HCT116 (cell line): ENCODE measurements around the gene DOHH. TPM values are rescaled to one million over a fixed set of nuclear protein-coding genes. Genes with fewer than 3 reads are reported as not detected.

Experiments used
- ATAC-seq: fragments of 200-7000 bp; cut with Tn5 transposase; 2 replicates; pipeline ENCODE4 v1.9.1; 2020; ENCODE audit warnings: mild to moderate bottlenecking, moderate library complexity
- BruUV-seq: library from RNA; stranded (reverse); fragments of 400-500 nt; replicated peaks from 2 replicates; lab custom pipeline; 2021; lab: Mats Ljungman, UMichigan
- CTCF ChIA-PET: fragments of 300-600 bp; sonication (Branson Sonifier 250); formaldehyde crosslinking; loops from one replicate; lab custom pipeline; 2021; ENCODE audit warnings: antibody characterized with exemption; lab: Charles Lee
- POLR2A ChIA-PET: fragments of 300-600, 350-600 bp; sonication (Branson Sonifier 250); formaldehyde crosslinking; loops from one replicate; lab custom pipeline; 2021; ENCODE audit warnings: antibody characterized with exemption; lab: Charles Lee
- RAD21 ChIA-PET, 2 experiments: fragments of 300-600 bp; sonication (Branson Sonifier 250); formaldehyde crosslinking; loops; one replicate each; lab custom pipeline; 2023; ENCODE audit warnings: low total read pairs in 2 of 2; ENCODE audit not compliant: uncharacterized antibody in 2 of 2, unreplicated experiment in 2 of 2, low non-redundant PET in 1 of 2; lab: Charles Lee
- DNase-seq: peaks from one replicate; pipeline ENCODE4 v3.0.0-alpha.2; 2010; ENCODE audit warnings: low read depth, low spot score
- H2AFZ ChIP-seq: fragments of 200-600 bp; shearing (Covaris generic), sonication (generic); 2 replicates; pipeline ENCODE4 v1.6.1; 2017; ENCODE audit warnings: low read depth, mixed run types, mixed read lengths, antibody characterized with exemption, low read length; ENCODE audit not compliant: poor library complexity, severe bottlenecking
- H3K27ac ChIP-seq: 2 replicates; pipeline ENCODE4 v1.5.1; 2012; ENCODE audit warnings: low read depth, low read length
- H3K27me3 ChIP-seq: fragments of 200-600 bp; sonication (generic); 2 replicates; pipeline ENCODE4 v1.6.1; 2016; ENCODE audit warnings: mixed run types, low read length, mixed read lengths; ENCODE audit not compliant: insufficient read depth
- H3K36me3 ChIP-seq, 2 experiments: fragments of 200-500 bp in 1 of 2; fragments of 200-600 bp in 1 of 2; sonication (Bioruptor generic) in 1 of 2; sonication (generic) in 1 of 2; 2 replicates each; pipeline versions ENCODE4 v1.5.1 to v1.6.1; 2014 to 2016; ENCODE audit warnings: low read length in 2 of 2, inconsistent platforms in 1 of 2, mixed read lengths in 1 of 2, mixed run types in 1 of 2; ENCODE audit not compliant: insufficient read depth in 2 of 2, control insufficient read depth in 1 of 2
- H3K4me1 ChIP-seq, 2 experiments: fragments of 200-600 bp in 1 of 2; sonication (generic) in 1 of 2; 2 replicates each; pipeline versions ENCODE4 v1.5.1 to v1.6.1; 2012 to 2017; ENCODE audit warnings: low read length in 2 of 2, inconsistent platforms in 1 of 2, mild to moderate bottlenecking in 1 of 2, mixed read lengths in 1 of 2, mixed run types in 1 of 2, moderate library complexity in 1 of 2; ENCODE audit not compliant: insufficient read depth in 2 of 2, control insufficient read depth in 1 of 2
- H3K4me2 ChIP-seq: fragments of 200-600 bp; sonication (generic); 2 replicates; pipeline ENCODE4 v1.6.1; 2017; ENCODE audit warnings: mixed run types, low read length, mixed read lengths
- H3K4me3 ChIP-seq, 2 experiments: fragments of 200-600 bp in 1 of 2; sonication (generic) in 1 of 2; replicated peaks in 1 of 2; 2 replicates each; pipeline ENCODE4 v1.5.1; 2011 to 2016; ENCODE audit warnings: low read length in 2 of 2, control low read depth in 1 of 2, low read depth in 1 of 2, mild to moderate bottlenecking in 1 of 2, mixed read lengths in 1 of 2, mixed run types in 1 of 2
- H3K79me2 ChIP-seq: fragments of 200-600 bp; sonication (generic); 2 replicates; pipeline ENCODE4 v1.6.1; 2017; ENCODE audit warnings: mild to moderate bottlenecking, mixed run types, low read length, moderate library complexity, mixed read lengths; ENCODE audit not compliant: insufficient read depth
- H3K9ac ChIP-seq: fragments of 200-600 bp; sonication (generic); 2 replicates; pipeline ENCODE4 v1.6.1; 2016; ENCODE audit warnings: low read length, mixed read lengths
- H3K9me2 ChIP-seq: fragments of 200-600 bp; sonication (generic), shearing (Covaris generic); 2 replicates; pipeline ENCODE4 v1.6.1; 2017; ENCODE audit warnings: mixed run types, mild to moderate bottlenecking, moderate library complexity; ENCODE audit not compliant: insufficient read depth
- H3K9me3 ChIP-seq, 2 experiments: fragments of 200-500 bp in 1 of 2; fragments of 200-600 bp in 1 of 2; sonication (Bioruptor generic) in 1 of 2; sonication (generic) in 1 of 2; 2 replicates each; pipeline ENCODE4 v1.6.1; 2014 to 2017; ENCODE audit warnings: low read length in 2 of 2, mixed read lengths in 2 of 2, inconsistent platforms in 1 of 2, low read depth in 1 of 2, mild to moderate bottlenecking in 1 of 2, mixed run types in 1 of 2, moderate library complexity in 1 of 2; ENCODE audit not compliant: control insufficient read depth in 1 of 2, insufficient read depth in 1 of 2
- H4K20me1 ChIP-seq: fragments of 200-600 bp; sonication (generic), shearing (Covaris generic); 2 replicates; pipeline ENCODE4 v1.6.1; 2017; ENCODE audit warnings: mixed run types, mild to moderate bottlenecking, moderate library complexity; ENCODE audit not compliant: insufficient read depth
- CBX3 ChIP-seq: IDR thresholded peaks from 2 replicates; pipeline ENCODE4 v1.6.1; 2012; ENCODE audit warnings: low read depth
- CTCF ChIP-seq, 3 experiments: fragments of 200-600 bp in 1 of 3; sonication (generic) in 1 of 3; IDR thresholded peaks in 2 of 3; conservative IDR thresholded peaks in 1 of 3; 2 replicates each; pipeline ENCODE4 v1.5.1; 2012 to 2017; ENCODE audit warnings: low read depth in 2 of 3, low read length in 2 of 3, antibody characterized with exemption in 1 of 3, borderline replicate concordance in 1 of 3, control low read depth in 1 of 3, mild to moderate bottlenecking in 1 of 3, mixed read lengths in 1 of 3, mixed run types in 1 of 3, moderate library complexity in 1 of 3; ENCODE audit not compliant: insufficient read depth in 1 of 3
- EZH2 ChIP-seq: fragments of 200-600 bp; sonication (generic); IDR thresholded peaks from 2 replicates; pipeline ENCODE4 v1.6.1; 2017; ENCODE audit warnings: antibody characterized with exemption, mixed run types
- EZH2phosphoT487 ChIP-seq: fragments of 200-600 bp; IDR thresholded peaks from 2 replicates; pipeline ENCODE4 v1.6.1; 2018; ENCODE audit warnings: antibody characterized with exemption, borderline replicate concordance
- SIN3A ChIP-seq: IDR thresholded peaks from 2 replicates; pipeline ENCODE4 v1.6.1; 2012; ENCODE audit warnings: low read depth
- SRF ChIP-seq: IDR thresholded peaks from 2 replicates; pipeline ENCODE4 v1.6.1; 2012; ENCODE audit warnings: low read depth
- TCF7L2 ChIP-seq: IDR thresholded peaks from 2 replicates; pipeline ENCODE4 v1.7.0; 2011; ENCODE audit warnings: borderline replicate concordance, inconsistent platforms; ENCODE audit not compliant: insufficient read depth, insufficient read length; ENCODE audit errors: extremely low read depth
- ZFX ChIP-seq: fragments of 450-650 bp; IDR thresholded peaks from 2 replicates; pipeline ENCODE4 v1.6.1; 2017
- ZNF274 ChIP-seq: fragments of 200-500 bp; sonication (Bioruptor generic); IDR thresholded peaks from 2 replicates; pipeline ENCODE4 v1.6.1; 2014; ENCODE audit warnings: mild to moderate bottlenecking, low read depth, low read length, inconsistent platforms
- intact Hi-C: fragments of 100-400 bp; cut with micrococcal nuclease; formaldehyde crosslinking; loops from 2 replicates; pipeline ENCODE4 v1.10.0; 2022
- total RNA-seq: library from RNA; stranded (reverse); gene quantifications from one replicate; pipeline ENCODE4 v1.2.1, GENCODE V29; 2021; ENCODE audit not compliant: unreplicated experiment
- TF ChIP-seq, protein P1 (sequence below): IDR thresholded peaks from 2 replicates; pipeline ENCODE4 v1.6.1; 2012

The DOHH gene
- total RNA-seq, 1 experiment from 2014 or later = 20.9 TPM

DNA sequence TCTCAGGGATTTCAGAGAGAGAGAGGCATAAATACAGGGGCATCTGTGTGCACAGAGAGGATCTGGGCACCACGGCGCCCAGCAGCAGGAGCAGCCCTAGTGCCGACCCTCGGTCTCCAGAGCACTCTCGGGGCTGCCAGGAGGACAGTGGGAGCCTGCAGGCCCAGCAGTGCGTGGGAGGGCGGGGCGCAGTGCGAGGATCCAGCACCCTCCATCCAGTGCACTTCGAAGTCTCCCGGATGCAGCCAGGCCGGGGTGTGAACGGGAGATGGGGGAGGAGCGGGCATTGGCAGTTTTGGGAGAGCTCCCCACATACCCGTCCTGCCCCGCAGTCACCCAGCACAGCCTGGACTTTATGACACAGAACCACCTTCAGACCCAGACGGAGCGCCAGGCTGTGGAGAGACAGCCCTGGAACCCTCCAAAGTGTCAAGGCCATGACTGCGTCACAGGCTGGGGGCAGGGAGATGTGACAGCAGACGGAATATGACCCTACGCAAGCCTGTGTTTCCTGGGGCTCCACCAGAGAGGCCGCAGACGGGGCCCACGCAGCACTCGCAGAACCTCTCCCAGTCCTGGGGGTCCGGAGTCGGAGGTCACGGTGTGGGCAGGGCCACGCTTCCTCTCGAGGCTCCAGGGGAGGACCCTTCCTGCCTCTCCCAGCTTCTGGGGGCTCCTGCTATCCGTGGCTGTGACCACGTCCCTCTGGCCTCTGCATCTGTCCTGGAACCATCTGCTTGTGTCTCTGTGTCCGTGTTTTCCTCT is 23.8 kb upstream of the DOHH start:
- Histone ChIP-seq H4K20me1 (no peaks in the 10 kb centered on the region), H3K36me3 (peaks cover 13 to 15% of the 10 kb centered on the region in 2 experiments; a peak in 3 of 4 replicates)
- ATAC-seq = no peak

DNA sequence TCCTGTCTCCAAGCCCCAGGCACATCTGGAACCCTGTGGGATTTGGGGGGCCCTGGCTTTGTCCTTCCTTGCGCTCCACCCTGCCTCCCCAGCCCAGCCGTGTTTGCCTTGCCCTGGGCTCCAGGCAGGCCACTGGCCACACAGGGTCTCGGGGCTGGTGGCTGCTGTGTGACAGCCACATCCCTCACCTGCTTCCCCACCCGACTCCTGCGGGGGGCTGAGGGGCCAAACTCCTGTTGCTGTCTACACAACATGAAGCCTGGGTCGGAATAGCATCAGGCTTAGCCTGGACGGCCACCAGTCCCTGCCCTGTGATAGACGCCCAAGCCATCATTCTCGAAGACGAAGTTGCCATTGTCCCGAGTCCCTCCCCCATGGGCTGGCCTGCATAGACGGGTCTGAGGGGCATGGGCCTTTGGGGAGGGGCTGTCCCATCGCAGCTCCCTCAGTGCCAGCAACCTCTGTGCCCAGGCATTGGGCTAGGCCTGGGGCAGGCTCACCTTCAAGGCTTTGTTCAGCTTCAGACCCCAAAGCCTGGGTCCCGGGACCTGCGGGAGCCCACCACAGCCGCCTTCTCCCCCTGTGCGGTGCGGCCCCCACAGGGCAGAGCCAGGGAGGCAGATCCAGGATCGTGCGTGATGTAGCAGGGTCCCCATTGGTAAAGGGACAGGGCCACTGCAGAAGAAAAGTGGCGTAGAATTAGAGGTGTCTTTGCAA is 23.0 kb upstream of the DOHH start:
- H3K4me3 ChIP-seq = no peak overlapping the region
- H3K9me3 ChIP-seq = no peaks in the 10 kb centered on the region
- ChIA-PET CTCF (no interaction called here), RAD21 (no interaction called here), POLR2A (no interaction called here)
- H3K27me3 ChIP-seq = no peaks in the 10 kb centered on the region
- no peak overlapping the region for H3K27ac ChIP-seq
- peaks cover 36% of the 10 kb centered on the region for H3K79me2 ChIP-seq
- no peak for ATAC-seq
- BruUV-seq = no TSS peak
- H3K36me3 ChIP-seq = peaks cover 13 to 16% of the 10 kb centered on the region in 2 experiments; a peak in 3 of 4 replicates
- H3K9me2 ChIP-seq = no peaks in the 10 kb centered on the region
- no peak for DNase-seq
- peaks cover 0 to 13% of the 10 kb centered on the region in 2 experiments; a peak in 1 of 4 replicates for H3K4me1 ChIP-seq
- intact Hi-C loops = no loop called here
- H3K9ac ChIP-seq = no peak overlapping the region
- no peak for TF ChIP-seq SIN3A
- TF ChIP-seq ZNF274 = no peak
- no peak for TF ChIP-seq EZH2phosphoT487
- no peak for TF ChIP-seq ZFX
- TF ChIP-seq SRF = no peak
- no peak for TF ChIP-seq CBX3
- no peak for TF ChIP-seq CTCF (IDR thresholded peaks at IDR 0.05 in 2 of 3, conservative IDR thresholded peaks at IDR 0.05 in 1 of 3; ENCODE audit: borderline replicate concordance in 1 of 3, insufficient read depth in 1 of 3, low read depth in 2 of 3, low read length in 2 of 3)
- TF ChIP-seq EZH2 = no peak
- TF ChIP-seq TCF7L2 = no peak
- no peak overlapping the region for H3K4me2 ChIP-seq
- H2AFZ ChIP-seq = no peak overlapping the region
- H4K20me1 ChIP-seq = no peaks in the 10 kb centered on the region

More for the DNA sequence above, 23.8 kb upstream of the DOHH start:
- ChIA-PET POLR2A (no interaction called here), RAD21 (no interaction called here), CTCF (no interaction called here)
- Histone ChIP-seq H3K27me3 (no peaks in the 10 kb centered on the region), H3K4me2 (no peak overlapping the region), H3K27ac (no peak overlapping the region), H3K9ac (no peak overlapping the region), H3K4me1 (peaks cover 0 to 13% of the 10 kb centered on the region in 2 experiments; a peak in 1 of 4 replicates), H3K4me3 (no peak overlapping the region), H3K79me2 (peaks cover 29% of the 10 kb centered on the region), H3K9me2 (no peaks in the 10 kb centered on the region), H3K9me3 (no peaks in the 10 kb centered on the region), H2AFZ (no peak overlapping the region)
- intact Hi-C loops = no loop called here
- no TSS peak for BruUV-seq
- TF ChIP-seq, protein P1, sequence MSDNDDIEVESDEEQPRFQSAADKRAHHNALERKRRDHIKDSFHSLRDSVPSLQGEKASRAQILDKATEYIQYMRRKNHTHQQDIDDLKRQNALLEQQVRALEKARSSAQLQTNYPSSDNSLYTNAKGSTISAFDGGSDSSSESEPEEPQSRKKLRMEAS = no peak
- no peak for TF ChIP-seq SIN3A
- DNase-seq = no peak
